Stimulated activated naive B cell treated with anti-CD40 and anti-IgM and Interleukin-4, amounts not matched to agents 10 μg/mL and 1 μg/mL and 100 μg/mL, for 72 hours (primary cell): Measurements from ENCODE around the gene GZF1.
"Not testable (repeated sequence)": the region's sequence is repeated elsewhere in the genome, so short reads cannot be mapped to it uniquely, and the experiment has no call there.

Experiments
- ATAC-seq, 2 donors: fragments of 150-1000 bp; cut with Tn5 transposase; replicated peaks; 2 replicates each; pipeline ENCODE4 v1.10.0; 2021; ENCODE audit warnings: moderate library complexity in 1 of 2
- DNase-seq: peaks from one replicate; pipeline ENCODE4 v3.0.0; 2021
- H3K27ac Mint-ChIP-seq: one replicate; pipeline ENCODE4 v1.8.0; 2022; ENCODE audit warnings: mild to moderate bottlenecking, mixed read lengths
- H3K27me3 Mint-ChIP-seq, 2 donors: one replicate each; pipeline ENCODE4 v1.8.0; 2022; ENCODE audit warnings: mixed read lengths in 2 of 2
- H3K36me3 Mint-ChIP-seq, 2 donors: one replicate each; pipeline ENCODE4 v1.8.0; 2022; ENCODE audit warnings: mixed read lengths in 2 of 2, mild to moderate bottlenecking in 1 of 2
- H3K4me1 Mint-ChIP-seq, 2 donors: one replicate each; pipeline ENCODE4 v1.8.0; 2022; ENCODE audit warnings: mixed read lengths in 2 of 2, mild to moderate bottlenecking in 1 of 2
- H3K4me3 Mint-ChIP-seq, 2 donors: one replicate each; pipeline ENCODE4 v1.8.0; 2022; ENCODE audit warnings: mild to moderate bottlenecking in 2 of 2, mixed read lengths in 2 of 2, moderate library complexity in 1 of 2
- H3K9me3 Mint-ChIP-seq, 2 donors: one replicate each; pipeline ENCODE4 v1.8.0; 2022; ENCODE audit warnings: mixed read lengths in 2 of 2, mild to moderate bottlenecking in 1 of 2

GZF1 gene

GRCh38 chr20:23334111-23334510, 27.9 kb upstream of the GZF1 start:
- Mint-ChIP-seq H3K4me3 (no peak overlapping the region), H3K27me3 (no peaks in the 10 kb centered on the region), H3K4me1 (peaks cover 20 to 30% of the 10 kb centered on the region in 2 donors), H3K36me3 (peaks cover 6 to 20% of the 10 kb centered on the region in 2 donors), H3K9me3 (peaks cover 0 to 2% of the 10 kb centered on the region in 2 donors), H3K27ac (peak overlapping the region; percentile 26)
- DNase-seq: no peak
- no peak for ATAC-seq

GRCh38 chr20:23335521-23335920, 26.5 kb upstream of the GZF1 start:
- no peaks in the 10 kb centered on the region for H3K9me3 Mint-ChIP-seq
- ATAC-seq (no peak), DNase-seq (no peak)
- H3K27me3 Mint-ChIP-seq: no peaks in the 10 kb centered on the region
- H3K4me3 Mint-ChIP-seq: no peak overlapping the region
- peaks cover 20 to 30% of the 10 kb centered on the region in 2 donors for H3K4me1 Mint-ChIP-seq
- H3K36me3 Mint-ChIP-seq: peaks cover 0 to 11% of the 10 kb centered on the region in 2 donors
- H3K27ac Mint-ChIP-seq: no peak overlapping the region

GRCh38 chr20:23336476-23336875, 25.5 kb upstream of the GZF1 start:
- Mint-ChIP-seq H3K27me3 (no peaks in the 10 kb centered on the region), H3K9me3 (no peaks in the 10 kb centered on the region), H3K4me1 (peaks cover 17 to 25% of the 10 kb centered on the region in 2 donors), H3K4me3 (no peak overlapping the region), H3K27ac (no peak overlapping the region), H3K36me3 (peaks cover 0 to 7% of the 10 kb centered on the region in 2 donors)
- DNase-seq (no peak), ATAC-seq (no peak)

GRCh38 chr20:23337312-23337711, 24.7 kb upstream of the GZF1 start:
- H3K4me1 Mint-ChIP-seq: peaks cover 11 to 17% of the 10 kb centered on the region in 2 donors
- no peak overlapping the region for H3K4me3 Mint-ChIP-seq
- ATAC-seq: no peak
- no peak for DNase-seq
- H3K27ac Mint-ChIP-seq: no peak overlapping the region
- no peaks in the 10 kb centered on the region for H3K27me3 Mint-ChIP-seq
- H3K36me3 Mint-ChIP-seq: peaks cover 0 to 7% of the 10 kb centered on the region in 2 donors
- H3K9me3 Mint-ChIP-seq: no peaks in the 10 kb centered on the region

- H3K4me1 Mint-ChIP-seq: peaks cover 0 to 1% of the 10 kb centered on the region in 2 donors
- H3K4me3 Mint-ChIP-seq: no peak overlapping the region
- ATAC-seq (no peak), DNase-seq (no peak)
- H3K27ac Mint-ChIP-seq: no peak overlapping the region
- H3K36me3 Mint-ChIP-seq: no peaks in the 10 kb centered on the region
- no peaks in the 10 kb centered on the region for H3K27me3 Mint-ChIP-seq
- no peaks in the 10 kb centered on the region for H3K9me3 Mint-ChIP-seq
These were observed 22.0 kb upstream of the GZF1 start for GRCh38 chr20:23339986-23340385.

GRCh38 chr20:23340524-23340923, 21.5 kb upstream of the GZF1 start:
- Mint-ChIP-seq H3K4me3 (no peak overlapping the region), H3K4me1 (peaks cover 0 to 1% of the 10 kb centered on the region in 2 donors), H3K36me3 (no peaks in the 10 kb centered on the region), H3K27ac (no peak overlapping the region), H3K27me3 (no peaks in the 10 kb centered on the region), H3K9me3 (no peaks in the 10 kb centered on the region)
- DNase-seq: no peak
- peak; percentile 71 to 74 for ATAC-seq

GRCh38 chr20:23341073-23341472, 20.9 kb upstream of the GZF1 start:
- no peak overlapping the region for H3K27ac Mint-ChIP-seq
- H3K36me3 Mint-ChIP-seq: no peaks in the 10 kb centered on the region
- H3K9me3 Mint-ChIP-seq: no peaks in the 10 kb centered on the region
- H3K4me3 Mint-ChIP-seq: no peak overlapping the region
- H3K27me3 Mint-ChIP-seq: no peaks in the 10 kb centered on the region
- ATAC-seq (no peak), DNase-seq (no peak)
- H3K4me1 Mint-ChIP-seq: peaks cover 0 to 1% of the 10 kb centered on the region in 2 donors

- H3K36me3 Mint-ChIP-seq: peaks cover 0 to 3% of the 10 kb centered on the region in 2 donors
- ATAC-seq (no peak), DNase-seq (no peak)
These were observed 18.4 kb upstream of the GZF1 start for GRCh38 chr20:23343590-23343989.

GRCh38 chr20:23344336-23344735, 17.6 kb upstream of the GZF1 start:
- peaks cover 0 to 3% of the 10 kb centered on the region in 2 donors for H3K36me3 Mint-ChIP-seq
- no peaks in the 10 kb centered on the region for H3K27me3 Mint-ChIP-seq
- H3K9me3 Mint-ChIP-seq: no peaks in the 10 kb centered on the region

More at GRCh38 chr20:23343590-23343989, 18.4 kb upstream of the GZF1 start:
- no peak overlapping the region for H3K27ac Mint-ChIP-seq
- no peak overlapping the region for H3K4me3 Mint-ChIP-seq
- no peaks in the 10 kb centered on the region for H3K27me3 Mint-ChIP-seq
- no peaks in the 10 kb centered on the region for H3K4me1 Mint-ChIP-seq
- no peaks in the 10 kb centered on the region for H3K9me3 Mint-ChIP-seq

GRCh38 chr20:23346002-23346401, 16.0 kb upstream of the GZF1 start:
- DNase-seq (no peak), ATAC-seq (no peak)
- Mint-ChIP-seq H3K27ac (no peak overlapping the region), H3K4me3 (no peak overlapping the region), H3K9me3 (no peaks in the 10 kb centered on the region), H3K4me1 (peaks cover 4 to 6% of the 10 kb centered on the region in 2 donors), H3K27me3 (no peaks in the 10 kb centered on the region), H3K36me3 (peaks cover 0 to 3% of the 10 kb centered on the region in 2 donors)

More at GRCh38 chr20:23344336-23344735, 17.6 kb upstream of the GZF1 start:
- ATAC-seq (no peak), DNase-seq (no peak)
- Mint-ChIP-seq H3K27ac (no peak overlapping the region), H3K4me1 (peaks cover under 1 to 3% of the 10 kb centered on the region in 2 donors), H3K4me3 (no peak overlapping the region)

GRCh38 chr20:23347791-23348190, 14.2 kb upstream of the GZF1 start:
- Mint-ChIP-seq H3K36me3 (peaks cover 1 to 9% of the 10 kb centered on the region in 2 donors), H3K27ac (no peak overlapping the region), H3K9me3 (no peaks in the 10 kb centered on the region), H3K27me3 (no peaks in the 10 kb centered on the region), H3K4me1 (peaks cover 8 to 15% of the 10 kb centered on the region in 2 donors), H3K4me3 (no peak overlapping the region)
- ATAC-seq (no peak), DNase-seq (no peak)

GRCh38 chr20:23348510-23348909, 13.5 kb upstream of the GZF1 start:
- H3K27me3 Mint-ChIP-seq, DNase-seq, ATAC-seq, H3K9me3 Mint-ChIP-seq, H3K4me3 Mint-ChIP-seq: not testable (repeated sequence)
- H3K4me1 Mint-ChIP-seq: peaks cover 10 to 18% of the 10 kb centered on the region in 2 donors
- H3K27ac Mint-ChIP-seq: peak overlapping the region; percentile 77
- peaks cover 3 to 11% of the 10 kb centered on the region in 2 donors for H3K36me3 Mint-ChIP-seq

- peaks cover 11 to 18% of the 10 kb centered on the region in 2 donors for H3K4me1 Mint-ChIP-seq
- ATAC-seq: peak; percentile 56 to 58
- no peaks in the 10 kb centered on the region for H3K27me3 Mint-ChIP-seq
- H3K9me3 Mint-ChIP-seq: no peaks in the 10 kb centered on the region
- DNase-seq: no peak
- peak overlapping the region; percentile 89 to 94 for H3K4me3 Mint-ChIP-seq
- peaks cover 4 to 17% of the 10 kb centered on the region in 2 donors for H3K36me3 Mint-ChIP-seq
- H3K27ac Mint-ChIP-seq: peak overlapping the region; percentile 100
These were observed 12.4 kb upstream of the GZF1 start for GRCh38 chr20:23349338-23350195.

GRCh38 chr20:23350196-23350903, 11.6 kb upstream of the GZF1 start, which contains the start of gene NXT1:
Gene NXT1, plus strand, starts transcription at chr20:23350791. Its CDS starts 3,251 bp downstream, at chr20:23354042.
- H3K4me3 Mint-ChIP-seq: peak within 1 kb of the TSS; percentile 89 to 94
- DNase-seq (peak; percentile 99), ATAC-seq (peak; percentile 81 to 84)
- H3K4me1 Mint-ChIP-seq: peaks cover 12 to 22% of the 10 kb centered on the region in 2 donors
- H3K27ac Mint-ChIP-seq: peak within 1 kb of the TSS; percentile 100
- H3K36me3 Mint-ChIP-seq: peaks cover 10 to 19% of the 10 kb centered on the region in 2 donors
- H3K27me3 Mint-ChIP-seq: no peaks in the 10 kb centered on the region
- H3K9me3 Mint-ChIP-seq: no peaks in the 10 kb centered on the region
